SK-N-MC (cell line): ENCODE data around the gene MASP2.
"Not testable (repeated sequence)": the region's sequence is repeated elsewhere in the genome, so short reads cannot be mapped to it uniquely, and the experiment has no call there.

Experiments used
- DNase-seq: peaks from one replicate; pipeline ENCODE4 v3.0.0-alpha.2; 2011; ENCODE audit warnings: low read depth, low spot score
- H3K27ac ChIP-seq: fragments of 200-600 bp; sonication (generic); 2 replicates; pipeline ENCODE4 v1.5.1; 2016; ENCODE audit warnings: mixed run types
- H3K36me3 ChIP-seq: fragments of 200-600 bp; sonication (generic); 2 replicates; pipeline ENCODE4 v1.6.1; 2017; ENCODE audit warnings: antibody characterized with exemption, low read length, mixed read lengths; ENCODE audit not compliant: insufficient read depth
- H3K4me3 ChIP-seq: fragments of 200-600 bp; sonication (generic); 2 replicates; pipeline ENCODE4 v1.5.1; 2016
- H3K9ac ChIP-seq: fragments of 200-600 bp; sonication (generic); 2 replicates; pipeline ENCODE4 v1.8.0; 2017; ENCODE audit warnings: mixed run types, mixed read lengths; ENCODE audit not compliant: insufficient read length
- H3K9me3 ChIP-seq: fragments of 200-600 bp; sonication (generic); 2 replicates; pipeline ENCODE4 v1.6.1; 2017; ENCODE audit warnings: low read depth, mild to moderate bottlenecking, antibody characterized with exemption, low read length, moderate library complexity, mixed read lengths
- EZH2 ChIP-seq: fragments of 200-600 bp; sonication (generic); IDR thresholded peaks from one replicate; pipeline ENCODE4 v1.6.1; 2017; ENCODE audit warnings: antibody characterized with exemption
- FOXP2 ChIP-seq: optimal IDR thresholded peaks from 2 replicates; pipeline ENCODE3; 2011; ENCODE audit warnings: mild to moderate bottlenecking, moderate library complexity; ENCODE audit not compliant: insufficient read depth; ENCODE audit errors: extremely low read length, control extremely low read depth
- POLR2AphosphoS5 ChIP-seq: IDR thresholded peaks from 2 replicates; pipeline ENCODE4 v1.6.1; 2012; ENCODE audit warnings: mild to moderate bottlenecking, low read depth, low read length, borderline replicate concordance

Gene MASP2

DNA sequence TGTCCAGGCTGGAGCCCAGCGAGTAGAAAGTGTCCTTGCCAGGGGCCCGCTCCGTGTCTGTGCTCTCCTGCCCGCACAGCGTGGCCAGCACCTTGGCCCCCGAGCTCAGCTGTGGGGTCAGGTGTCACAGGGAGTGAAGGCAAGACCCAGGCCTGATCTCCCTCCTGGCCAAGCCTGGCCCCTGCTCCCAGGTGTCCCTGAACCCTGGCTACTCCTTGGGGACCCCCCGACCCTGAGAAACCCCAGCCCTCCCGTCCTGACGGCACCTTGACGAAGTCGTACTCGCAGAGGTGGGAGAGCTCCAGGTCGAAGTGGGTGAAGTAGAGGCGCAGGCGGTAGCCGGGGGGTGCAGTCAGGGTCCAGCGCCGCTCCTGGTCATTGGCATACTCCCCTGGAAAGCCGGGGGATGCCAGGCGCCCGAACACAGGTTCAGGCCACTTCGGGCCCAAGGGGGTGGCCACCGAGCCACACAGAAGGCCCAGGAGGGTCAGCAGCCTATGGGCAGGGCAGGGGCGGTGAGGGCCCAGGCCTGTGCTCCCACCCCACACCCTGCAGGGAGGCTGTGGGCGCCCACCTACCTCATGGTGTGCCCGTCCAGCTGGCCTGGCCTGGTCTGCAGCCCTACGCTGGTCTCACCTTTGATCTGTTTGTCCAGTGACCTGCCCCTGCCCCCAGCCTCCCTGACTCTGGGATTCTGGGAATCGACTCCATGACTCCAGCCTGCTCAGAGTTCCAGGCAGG is at the start of gene MASP2:
Gene MASP2 (minus strand): TSS at position 615 of the 741 bp plus-strand sequence. CDS start 32 bp downstream, at position 583.
- no peak within 1 kb of the TSS for H3K4me3 ChIP-seq
- TF ChIP-seq EZH2: no peak
- TF ChIP-seq POLR2AphosphoS5: no peak
- no peak for TF ChIP-seq FOXP2
- no peak within 1 kb of the TSS for H3K27ac ChIP-seq
- H3K9me3 ChIP-seq: no peaks in the 10 kb centered on the region
- no peaks in the 10 kb centered on the region for H3K36me3 ChIP-seq
- DNase-seq: no peak
- H3K9ac ChIP-seq: no peak within 1 kb of the TSS

DNA sequence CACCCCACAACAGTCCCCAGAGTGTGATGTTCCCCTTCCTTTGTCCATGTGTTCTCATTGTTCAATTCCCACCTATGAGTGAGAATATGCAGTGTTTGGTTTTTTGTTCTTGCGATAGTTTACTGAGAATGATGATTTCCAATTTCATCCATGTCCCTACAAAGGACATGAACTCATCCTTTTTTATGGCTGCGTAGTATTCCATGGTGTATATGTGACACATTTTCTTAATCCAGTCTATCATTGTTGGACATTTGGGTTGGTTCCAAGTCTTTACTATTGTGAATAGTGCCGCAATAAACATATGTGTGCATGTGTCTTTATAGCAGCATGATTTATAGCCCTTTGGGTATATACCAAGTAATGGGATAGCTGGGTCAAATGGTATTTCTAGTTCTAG is 36.7 kb upstream of the MASP2 start:
- DNase-seq, H3K4me3 ChIP-seq, H3K9ac ChIP-seq, H3K27ac ChIP-seq, H3K9me3 ChIP-seq: not testable (repeated sequence)
- H3K36me3 ChIP-seq: peaks cover 65% of the 10 kb centered on the region

GRCh38 chr1:11080931-11081330 is 33.9 kb upstream of the MASP2 start:
- no peaks in the 10 kb centered on the region for H3K9me3 ChIP-seq
- no peak overlapping the region for H3K9ac ChIP-seq
- TF ChIP-seq EZH2 (no peak), FOXP2 (no peak), POLR2AphosphoS5 (no peak)
- H3K36me3 ChIP-seq: peaks cover 65% of the 10 kb centered on the region
- no peak overlapping the region for H3K27ac ChIP-seq
- no peak overlapping the region for H3K4me3 ChIP-seq
- no peak for DNase-seq

DNA sequence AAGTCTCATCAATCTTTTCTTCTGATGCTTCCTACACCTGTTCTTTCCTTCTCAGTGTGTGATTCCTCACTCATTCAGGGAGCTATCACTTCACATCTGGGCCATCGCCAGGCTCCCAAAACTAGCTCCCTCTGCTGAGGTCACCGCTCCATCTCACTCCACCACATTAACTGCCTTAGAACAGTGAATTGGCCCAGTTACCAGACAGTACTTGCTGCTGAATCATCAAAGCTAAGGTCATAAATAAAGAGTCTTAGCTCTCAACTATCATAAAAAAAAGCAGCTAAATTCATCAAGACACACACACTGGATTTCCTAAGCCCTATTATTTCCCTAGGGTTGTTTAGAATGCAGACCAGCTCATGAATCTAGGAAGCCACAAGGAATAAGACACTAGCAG is 31.6 kb upstream of the MASP2 start:
- TF ChIP-seq POLR2AphosphoS5 (no peak), EZH2 (no peak), FOXP2 (no peak)
- Histone ChIP-seq H3K27ac (no peak overlapping the region), H3K4me3 (no peak overlapping the region), H3K36me3 (peaks cover 84% of the 10 kb centered on the region), H3K9ac (no peak overlapping the region), H3K9me3 (no peaks in the 10 kb centered on the region)
- no peak for DNase-seq

DNA sequence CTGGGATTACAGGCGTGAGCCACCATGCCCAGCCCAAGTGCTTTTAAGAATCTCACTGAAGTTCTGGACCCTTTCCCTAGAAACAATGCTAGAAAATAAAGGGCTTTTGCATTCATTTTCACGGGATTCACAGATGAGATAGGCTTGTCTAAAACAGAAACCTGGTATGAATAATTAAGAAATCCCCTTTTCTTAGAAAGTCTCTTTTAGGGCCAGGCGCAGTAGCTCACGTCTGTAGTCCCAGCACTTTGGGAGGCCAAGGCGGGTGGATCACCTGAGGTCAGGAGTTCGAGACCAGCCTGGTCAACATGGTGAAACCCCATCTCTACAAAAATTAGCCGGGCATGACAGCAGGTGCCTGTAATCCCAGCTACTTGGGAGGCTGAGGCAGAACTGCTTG is 26.4 kb upstream of the MASP2 start:
- not testable (repeated sequence) for DNase-seq, H3K9me3 ChIP-seq, H3K9ac ChIP-seq, H3K4me3 ChIP-seq, H3K27ac ChIP-seq
- peaks cover 87% of the 10 kb centered on the region for H3K36me3 ChIP-seq

DNA sequence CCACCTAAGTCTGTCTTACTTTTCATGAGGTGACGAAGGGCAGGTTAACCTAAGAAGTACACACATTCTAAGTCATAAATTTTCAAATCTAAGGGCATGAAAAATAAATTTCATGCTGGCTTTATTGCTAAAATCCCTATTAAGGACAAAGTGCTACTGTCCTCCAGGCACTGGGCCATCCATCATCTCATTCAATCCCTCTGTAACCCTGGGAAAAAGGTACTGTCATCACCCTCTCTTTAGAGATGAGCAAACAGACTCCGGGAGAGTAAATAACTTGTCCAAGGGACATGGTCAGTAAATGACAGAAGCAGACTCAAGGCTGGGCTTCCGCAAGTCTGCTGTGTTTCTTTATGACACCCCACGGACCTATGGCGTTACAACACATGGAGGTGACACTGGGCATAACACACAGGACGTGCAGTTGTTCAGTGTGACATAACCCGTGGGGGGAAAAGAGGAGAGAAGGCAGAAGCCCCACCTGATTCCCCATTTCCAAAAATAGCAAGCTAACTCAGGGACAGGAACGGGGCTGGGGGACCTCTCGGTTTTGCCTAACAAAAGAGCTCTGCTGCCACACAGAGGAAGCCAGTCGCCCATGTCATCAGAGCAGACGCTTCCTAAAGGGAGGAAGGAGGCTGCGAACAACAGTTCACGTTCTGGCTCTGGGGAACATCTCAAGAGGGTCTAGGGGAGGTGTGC is 25.3 kb upstream of the MASP2 start:
- no peak overlapping the region for H3K27ac ChIP-seq

DNA sequence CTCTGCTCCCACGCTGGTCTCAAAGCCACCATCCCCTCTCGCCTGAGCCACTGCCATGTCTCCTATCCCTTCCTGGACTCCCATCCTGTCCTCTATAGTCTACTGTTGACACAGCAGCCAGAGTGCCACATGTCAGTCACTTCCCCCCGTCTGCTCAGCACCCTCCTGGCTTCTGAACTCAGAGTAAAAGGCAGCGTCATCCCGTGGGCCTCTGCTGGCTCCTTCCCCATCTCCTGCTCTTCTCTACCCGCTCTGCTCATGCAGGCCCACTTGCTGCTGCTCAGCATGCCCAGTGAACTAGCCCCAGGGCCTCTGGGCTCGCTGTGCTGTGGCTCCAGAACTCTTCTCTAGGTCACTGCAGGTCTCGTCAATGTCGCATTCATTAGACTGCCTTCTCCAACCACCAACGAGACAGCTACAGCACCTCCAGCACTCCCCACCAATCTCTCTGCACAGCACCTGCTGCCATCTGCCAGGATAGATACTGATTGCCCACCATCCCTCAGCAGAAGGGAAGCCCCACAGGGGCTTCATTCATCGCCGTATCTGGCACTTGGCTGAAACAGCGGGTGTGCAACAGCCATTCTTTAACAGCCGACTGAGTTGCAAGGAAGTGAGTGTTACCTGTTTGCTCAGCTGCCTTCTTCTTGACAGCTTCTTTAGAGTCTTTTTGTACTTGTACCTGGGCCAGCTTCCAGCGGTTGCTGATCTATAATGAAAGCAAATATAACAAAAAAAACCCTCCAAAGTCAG is 24.6 kb upstream of the MASP2 start:
- H3K9me3 ChIP-seq: no peaks in the 10 kb centered on the region
- H3K36me3 ChIP-seq: peaks cover 87% of the 10 kb centered on the region
- no peak overlapping the region for H3K27ac ChIP-seq
- TF ChIP-seq EZH2: no peak
- no peak for TF ChIP-seq POLR2AphosphoS5
- no peak for TF ChIP-seq FOXP2
- DNase-seq: no peak
- H3K4me3 ChIP-seq: no peak overlapping the region
- no peak overlapping the region for H3K9ac ChIP-seq

More for the DNA sequence above, 25.3 kb upstream of the MASP2 start:
- TF ChIP-seq EZH2 (no peak), POLR2AphosphoS5 (no peak), FOXP2 (no peak)
- H3K36me3 ChIP-seq: peaks cover 90% of the 10 kb centered on the region
- DNase-seq: no peak
- no peak overlapping the region for H3K4me3 ChIP-seq
- H3K9me3 ChIP-seq: no peaks in the 10 kb centered on the region
- H3K9ac ChIP-seq: no peak overlapping the region

GRCh38 chr1:11070876-11071275 is 23.8 kb upstream of the MASP2 start:
- peaks cover 87% of the 10 kb centered on the region for H3K36me3 ChIP-seq
- DNase-seq: no peak
- TF ChIP-seq FOXP2 (no peak), POLR2AphosphoS5 (no peak), EZH2 (no peak)

More at GRCh38 chr1:11070876-11071275, 23.8 kb upstream of the MASP2 start:
- no peak overlapping the region for H3K27ac ChIP-seq
- no peaks in the 10 kb centered on the region for H3K9me3 ChIP-seq
- no peak overlapping the region for H3K4me3 ChIP-seq
- no peak overlapping the region for H3K9ac ChIP-seq
